ENCODE data around the gene CADPS2.

CADPS2 gene

DNA sequence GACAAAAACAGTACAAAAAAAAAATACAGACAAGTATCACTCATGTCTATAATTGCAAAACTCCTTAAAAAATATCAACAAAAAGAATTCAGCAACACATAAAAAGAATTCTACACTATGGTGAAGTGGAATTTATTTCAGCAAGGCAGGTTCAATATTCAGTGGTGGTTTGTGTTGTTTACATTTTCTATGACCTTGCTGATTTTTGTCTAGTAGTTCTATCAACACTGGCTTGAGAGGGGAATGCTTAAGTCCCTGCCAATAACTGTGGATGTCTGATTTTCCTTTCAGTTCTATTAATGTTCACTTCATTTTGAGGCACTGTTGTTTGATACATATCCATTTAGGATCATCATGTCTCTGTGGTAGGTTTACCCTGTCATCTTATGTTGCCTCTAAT lies 58.5 kb downstream of the CADPS2 start:
- no peaks in the 10 kb centered on the region for H4K20me1 ChIP-seq (ENCODE audit: insufficient read depth, low read length)
- H3K36me3 ChIP-seq (replicated peaks; ENCODE audit: insufficient read depth, low read length), result no peaks in the 10 kb centered on the region; the same call in 1 of the 2 replicates
- H3F3A ChIP-seq (ENCODE audit: insufficient read depth, low read length), result no peaks in the 10 kb centered on the region
- no peak overlapping the region for H3K9ac ChIP-seq (ENCODE audit: low read length)
- no peak overlapping the region for H2AFZ ChIP-seq (ENCODE audit: low read length)
- H3K4me2 ChIP-seq (ENCODE audit: low read depth, low read length), result no peak overlapping the region
- H3K27ac ChIP-seq (ENCODE audit: low read length), result no peak overlapping the region
- H3K79me2 ChIP-seq (ENCODE audit: low read length), result 0 out of 2 replicates have a peak, but pooled peaks cover 4% of the 10 kb centered on the region
- H3K4me3 ChIP-seq (ENCODE audit: low read length), result no peak overlapping the region
- TF ChIP-seq EZH2 (optimal IDR thresholded peaks at IDR 0.05; ENCODE audit: low read depth, low read length) (no peak), CTCF (IDR thresholded peaks at IDR 0.05; ENCODE audit: low read length) (no peak), EZH2phosphoT487 (IDR thresholded peaks at IDR 0.05; ENCODE audit: low read length) (no peak)
- H3K4me1 ChIP-seq (ENCODE audit: low read length), result no peaks in the 10 kb centered on the region
- H3K9me3 ChIP-seq (replicated peaks; ENCODE audit: insufficient read depth, low read length), result no peaks in the 10 kb centered on the region
- DNase-seq, result no peak
- no peaks in the 10 kb centered on the region for H3K27me3 ChIP-seq (replicated peaks; ENCODE audit: insufficient read depth, low read length)
- no peaks in the 10 kb centered on the region for H3K9me2 ChIP-seq (replicated peaks; ENCODE audit: insufficient read depth, low read length)

- H3K4me2 ChIP-seq (ENCODE audit: low read depth, low read length), result no peak overlapping the region
- no peaks in the 10 kb centered on the region for H3K9me3 ChIP-seq (replicated peaks; ENCODE audit: insufficient read depth, low read length)
- no peaks in the 10 kb centered on the region for H4K20me1 ChIP-seq (ENCODE audit: insufficient read depth, low read length)
- no peak overlapping the region for H3K27ac ChIP-seq (ENCODE audit: low read length)
- H3K9me2 ChIP-seq (replicated peaks; ENCODE audit: insufficient read depth, low read length), result no peaks in the 10 kb centered on the region
- H3K36me3 ChIP-seq (replicated peaks; ENCODE audit: insufficient read depth, low read length), result no peaks in the 10 kb centered on the region
- H3K79me2 ChIP-seq (ENCODE audit: low read length), result no peaks in the 10 kb centered on the region
- no peaks in the 10 kb centered on the region for H3F3A ChIP-seq (ENCODE audit: insufficient read depth, low read length)
- DNase-seq, result no peak
- H2AFZ ChIP-seq (ENCODE audit: low read length), result no peak overlapping the region
- no peak for TF ChIP-seq CTCF (IDR thresholded peaks at IDR 0.05; ENCODE audit: low read length)
- no peak for TF ChIP-seq EZH2phosphoT487 (IDR thresholded peaks at IDR 0.05; ENCODE audit: low read length)
- no peak for TF ChIP-seq EZH2 (optimal IDR thresholded peaks at IDR 0.05; ENCODE audit: low read depth, low read length)
- no peak overlapping the region for H3K4me3 ChIP-seq (ENCODE audit: low read length)
- H3K27me3 ChIP-seq (replicated peaks; ENCODE audit: insufficient read depth, low read length), result no peaks in the 10 kb centered on the region
- no peaks in the 10 kb centered on the region for H3K4me1 ChIP-seq (ENCODE audit: low read length)
- no peak overlapping the region for H3K9ac ChIP-seq (ENCODE audit: low read length)
These were observed 72.4 kb downstream of the CADPS2 start for GRCh38 chr7:122813845-122814244.

GRCh38 chr7:122803851-122804250 lies 82.4 kb downstream of the CADPS2 start:
- Histone ChIP-seq H4K20me1 (ENCODE audit: insufficient read depth, low read length) (no peaks in the 10 kb centered on the region), H3K79me2 (ENCODE audit: low read length) (peaks cover 23% of the 10 kb centered on the region), H3K27me3 (replicated peaks; ENCODE audit: insufficient read depth, low read length) (no peaks in the 10 kb centered on the region), H3K9me2 (replicated peaks; ENCODE audit: insufficient read depth, low read length) (no peaks in the 10 kb centered on the region), H3K36me3 (replicated peaks; ENCODE audit: insufficient read depth, low read length) (no peaks in the 10 kb centered on the region), H2AFZ (ENCODE audit: low read length) (no peak overlapping the region), H3K4me3 (ENCODE audit: low read length) (no peak overlapping the region), H3K9me3 (replicated peaks; ENCODE audit: insufficient read depth, low read length) (no peaks in the 10 kb centered on the region), H3K4me1 (ENCODE audit: low read length) (peaks cover 15% of the 10 kb centered on the region; the same call in 1 of the 2 replicates), H3K9ac (ENCODE audit: low read length) (no peak overlapping the region), H3F3A (ENCODE audit: insufficient read depth, low read length) (peaks cover 4% of the 10 kb centered on the region; the same call in 1 of the 2 replicates), H3K4me2 (ENCODE audit: low read depth, low read length) (no peak overlapping the region), H3K27ac (ENCODE audit: low read length) (no peak overlapping the region)
- TF ChIP-seq EZH2 (optimal IDR thresholded peaks at IDR 0.05; ENCODE audit: low read depth, low read length) (no peak), CTCF (IDR thresholded peaks at IDR 0.05; ENCODE audit: low read length) (no peak), EZH2phosphoT487 (IDR thresholded peaks at IDR 0.05; ENCODE audit: low read length) (no peak)
- no peak for DNase-seq

Data from MM.1S (cell line).